HG02759 (cell line): ENCODE data around the gene GPR22.

Experiments
- ATAC-seq: cut with Tn5 transposase; IDR thresholded peaks from one replicate; pipeline ENCODE4 v1.9.1; 2021; ENCODE audit warnings: mild to moderate bottlenecking, moderate library complexity; ENCODE audit not compliant: unreplicated experiment

GPR22 gene, protein sequence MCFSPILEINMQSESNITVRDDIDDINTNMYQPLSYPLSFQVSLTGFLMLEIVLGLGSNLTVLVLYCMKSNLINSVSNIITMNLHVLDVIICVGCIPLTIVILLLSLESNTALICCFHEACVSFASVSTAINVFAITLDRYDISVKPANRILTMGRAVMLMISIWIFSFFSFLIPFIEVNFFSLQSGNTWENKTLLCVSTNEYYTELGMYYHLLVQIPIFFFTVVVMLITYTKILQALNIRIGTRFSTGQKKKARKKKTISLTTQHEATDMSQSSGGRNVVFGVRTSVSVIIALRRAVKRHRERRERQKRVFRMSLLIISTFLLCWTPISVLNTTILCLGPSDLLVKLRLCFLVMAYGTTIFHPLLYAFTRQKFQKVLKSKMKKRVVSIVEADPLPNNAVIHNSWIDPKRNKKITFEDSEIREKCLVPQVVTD

GRCh38 chr7:107469929-107470328, at the start of gene GPR22:
TSS of gene GPR22 (plus strand) at chr7:107470057. CDS start at chr7:107474061, 4,004 bp downstream.
- no peak for ATAC-seq

- ATAC-seq: no peak
These were observed 42.4 kb upstream of the GPR22 start for GRCh38 chr7:107427462-107427861.

- ATAC-seq: no peak
These were observed 41.2 kb upstream of the GPR22 start for GRCh38 chr7:107428642-107429041.

DNA sequence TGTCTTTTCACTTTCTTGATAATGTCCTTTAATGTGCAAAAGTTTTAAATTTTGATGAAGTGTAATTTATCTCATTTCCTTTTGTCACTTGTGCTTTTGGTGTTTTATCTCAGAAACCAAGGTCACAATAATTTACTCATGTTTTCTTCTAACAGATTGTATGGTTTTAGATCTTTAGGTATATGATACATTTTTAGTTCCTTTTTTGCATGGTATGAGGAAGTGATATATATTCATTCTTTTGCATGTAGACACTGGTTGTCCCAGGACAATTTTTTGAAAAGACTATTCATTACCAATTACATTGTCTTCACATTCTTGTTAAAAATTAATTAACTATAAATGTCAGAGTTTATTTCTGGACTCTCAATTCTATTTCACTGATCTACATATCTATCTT, 39.8 kb upstream of the GPR22 start:
- no peak for ATAC-seq

- ATAC-seq: no peak
These were observed 37.6 kb upstream of the GPR22 start for GRCh38 chr7:107432261-107432660.

GRCh38 chr7:107435749-107436148, 34.1 kb upstream of the GPR22 start:
- no peak for ATAC-seq

DNA sequence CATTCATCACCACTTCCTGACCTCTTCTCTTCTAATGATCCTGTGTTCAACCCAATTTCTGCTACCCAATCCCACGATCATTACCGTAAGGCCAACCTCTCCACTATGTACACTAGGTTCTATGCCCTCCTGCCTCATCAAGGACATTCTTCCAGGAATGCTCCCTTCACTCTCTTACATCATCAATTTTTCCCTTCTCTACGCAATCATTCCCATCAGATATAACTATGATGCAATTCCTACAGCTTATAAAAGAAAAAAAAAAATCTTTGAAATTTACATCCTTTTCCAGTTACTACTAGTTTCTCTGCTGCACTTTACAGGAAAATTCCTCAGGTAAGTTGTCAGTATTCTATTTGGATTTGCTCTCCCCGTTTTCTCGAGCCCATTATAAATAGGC, 30.8 kb upstream of the GPR22 start:
- no peak for ATAC-seq

DNA sequence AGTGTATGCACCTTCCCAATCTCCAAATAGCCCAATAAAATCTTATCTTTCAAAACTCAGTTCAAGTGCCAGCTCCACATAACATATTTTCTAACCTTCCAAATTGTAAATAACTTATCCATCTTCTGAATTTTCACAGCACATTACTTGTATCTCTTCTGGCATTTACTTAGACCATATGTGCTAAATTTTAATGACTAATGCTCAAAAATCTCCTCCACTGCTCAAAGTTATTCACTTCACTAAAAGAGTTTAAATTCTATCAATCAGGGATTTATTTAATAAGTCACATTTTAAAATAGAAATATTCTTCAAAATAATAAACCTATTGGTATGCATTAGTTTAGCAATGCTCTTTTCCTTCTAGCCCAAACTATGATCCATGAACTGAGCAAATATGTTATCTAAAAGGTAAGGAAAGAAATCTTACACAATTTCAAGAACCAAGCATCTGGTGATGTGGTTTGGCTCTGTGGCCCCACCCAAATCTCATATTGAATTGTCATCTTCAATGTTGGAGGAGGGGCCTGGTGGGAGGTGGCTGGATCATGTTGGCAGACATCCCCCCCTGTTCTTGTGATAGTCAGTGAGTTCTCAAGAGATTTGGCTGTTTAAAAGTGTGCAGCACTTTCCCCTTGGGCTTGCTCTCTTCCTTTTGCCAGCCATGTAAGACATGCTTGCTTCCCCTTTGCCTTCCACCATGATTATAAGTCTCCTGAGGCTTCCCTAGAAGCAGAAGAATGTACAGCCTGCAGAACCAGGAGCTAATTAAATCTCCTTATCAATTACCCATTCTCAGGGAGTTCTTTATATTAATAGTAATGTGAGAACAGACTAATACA, 28.1 kb upstream of the GPR22 start:
- ATAC-seq: no peak

DNA sequence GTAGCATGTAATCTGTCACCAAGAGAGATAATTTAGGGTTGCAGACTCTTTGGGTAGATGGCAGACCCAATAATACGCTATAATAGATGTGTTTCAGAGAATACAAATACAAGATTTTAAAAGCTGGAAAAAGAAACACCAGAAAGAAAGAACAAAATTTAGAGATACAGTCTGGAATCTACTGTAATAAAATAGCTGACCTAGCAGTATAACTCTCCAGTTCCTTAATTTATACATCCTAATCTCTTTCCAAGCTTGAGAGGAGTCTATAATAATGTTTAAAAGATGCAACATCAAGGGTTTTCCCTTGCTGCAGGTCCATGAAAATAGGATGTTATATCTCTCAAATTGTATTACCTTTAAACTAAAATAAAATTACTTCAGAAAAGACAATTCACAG, 27.2 kb upstream of the GPR22 start:
- ATAC-seq: no peak

DNA sequence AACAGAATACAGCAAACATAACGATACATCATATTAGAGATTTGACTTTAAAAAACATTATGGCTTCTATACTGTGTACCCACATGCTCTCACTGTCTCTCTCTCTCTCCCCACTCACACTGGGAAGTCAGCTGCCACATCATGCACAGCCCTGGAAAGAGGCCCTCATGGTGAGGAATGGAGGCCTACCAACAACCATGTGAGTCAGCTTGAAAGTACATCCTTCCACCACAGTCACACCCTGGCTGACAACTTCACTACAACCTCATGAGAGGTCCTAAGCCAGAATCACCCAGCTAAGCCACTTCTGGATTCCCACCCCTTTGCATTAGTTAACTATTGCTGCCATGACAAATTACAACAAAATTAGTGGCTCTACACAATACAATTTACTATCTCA, 23.3 kb upstream of the GPR22 start:
- no peak for ATAC-seq

DNA sequence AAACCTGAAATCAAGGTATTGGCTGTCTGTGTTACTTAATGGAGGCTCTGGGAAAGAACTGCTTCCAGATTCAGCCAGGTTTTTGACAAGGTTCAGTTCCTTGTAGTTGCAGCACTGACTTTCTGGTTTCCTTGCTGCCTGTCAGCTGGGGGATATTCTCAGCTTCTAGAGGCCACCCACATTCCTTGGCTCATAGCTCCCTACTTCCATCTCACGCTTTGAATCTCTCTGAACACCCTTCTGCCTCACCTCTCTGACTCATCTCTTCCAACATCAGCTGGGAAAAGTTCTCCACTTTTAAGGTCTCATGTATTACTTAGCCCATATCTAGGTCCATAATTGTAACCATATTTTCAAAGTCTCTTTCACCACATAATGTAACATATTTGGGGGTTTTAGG, 22.9 kb upstream of the GPR22 start:
- no peak for ATAC-seq

- ATAC-seq: no peak
These were observed 18.9 kb upstream of the GPR22 start for GRCh38 chr7:107450970-107451369.

GRCh38 chr7:107453388-107453787, 16.5 kb upstream of the GPR22 start:
- no peak for ATAC-seq

- no peak for ATAC-seq
These were observed 7.8 kb upstream of the GPR22 start for GRCh38 chr7:107461938-107462533.

GRCh38 chr7:107463139-107464078, 6.4 kb upstream of the GPR22 start:
- ATAC-seq: no peak

DNA sequence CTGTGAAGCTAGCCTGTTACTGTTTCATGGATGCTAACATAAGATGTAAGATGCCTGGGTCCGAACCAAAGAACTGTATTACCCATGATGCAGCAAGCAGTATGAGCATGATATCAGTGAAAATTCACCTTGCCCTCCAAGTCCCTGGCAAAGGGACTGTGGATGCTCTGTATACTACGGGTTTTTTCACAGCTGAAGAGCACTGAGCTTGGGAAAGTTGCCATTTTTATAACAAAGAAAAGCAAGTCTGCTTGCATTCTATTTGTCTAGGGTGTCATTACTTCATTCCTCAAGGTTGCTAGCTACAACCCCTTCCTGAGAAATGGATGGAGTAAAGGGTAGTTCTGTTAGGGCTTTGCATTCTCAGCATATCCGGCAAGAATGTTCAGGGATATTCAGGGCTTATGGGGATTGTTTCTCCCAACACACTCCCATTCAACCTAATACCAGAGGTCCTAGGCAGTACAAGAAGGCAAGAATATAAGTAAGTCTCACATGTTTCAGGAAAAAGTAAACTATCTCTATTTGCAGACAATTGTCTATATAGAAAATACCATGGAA, 5.1 kb upstream of the GPR22 start:
- ATAC-seq: no peak

DNA sequence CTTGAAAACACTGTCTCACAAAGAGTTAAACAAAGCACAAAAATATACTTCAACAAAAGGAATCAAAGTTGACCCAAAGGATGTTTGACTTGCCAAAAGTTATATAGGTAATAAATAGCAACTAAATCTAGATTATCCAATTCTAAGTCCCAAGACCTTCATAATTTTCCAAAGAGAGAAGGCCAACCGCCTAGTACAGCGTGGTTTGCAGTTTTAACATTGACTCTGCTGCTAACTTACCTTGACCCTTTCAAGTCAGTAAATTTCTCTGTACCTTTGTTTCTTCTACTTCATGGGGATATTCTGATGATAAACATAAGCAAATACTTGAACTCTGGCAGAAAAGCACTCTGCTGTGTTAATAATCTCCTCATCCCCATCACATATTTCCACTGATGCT, 1.9 kb upstream of the GPR22 start:
- no peak for ATAC-seq

- no peak for ATAC-seq
These were observed 1.0 kb upstream of the GPR22 start for GRCh38 chr7:107468824-107469223.

DNA sequence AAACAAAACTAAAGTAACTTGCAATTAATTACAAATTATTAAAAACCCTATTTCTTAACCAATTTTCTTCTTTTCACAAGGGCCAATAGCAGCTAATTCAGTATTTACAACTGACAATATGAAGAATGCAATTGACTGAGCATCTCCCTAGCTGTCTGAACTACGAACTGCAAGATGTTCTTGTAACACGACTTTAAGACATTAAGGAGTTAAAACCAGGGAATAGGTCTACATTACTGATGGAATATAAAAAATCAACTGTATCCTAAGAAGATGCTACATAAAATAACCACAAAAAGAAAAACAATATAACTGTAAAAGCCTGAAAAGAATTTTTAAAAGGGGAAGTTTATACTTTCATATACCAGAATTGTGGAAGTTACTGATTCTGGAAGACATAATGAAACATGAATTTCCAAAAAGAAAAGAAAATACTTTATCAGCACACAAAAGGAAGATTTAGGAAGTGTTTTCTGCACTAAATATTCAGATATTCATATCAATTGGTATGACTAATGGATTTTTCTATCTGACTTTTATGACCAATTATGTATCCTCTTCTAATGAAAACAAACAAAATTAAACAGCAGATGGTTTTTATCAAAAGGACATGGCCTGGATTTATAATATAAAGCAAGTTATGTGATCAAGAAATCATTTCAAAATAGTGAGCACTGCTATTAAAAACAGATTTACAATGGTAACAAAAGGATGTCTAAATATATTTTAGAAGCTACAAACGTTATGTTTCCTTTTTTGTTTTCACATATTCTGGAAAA, 1.6 kb downstream of the GPR22 start:
- no peak for ATAC-seq
